ENCODE measurements around the gene SEBOX.

SEBOX gene

GRCh38 chr17:28346746-28347246 lies 18.2 kb downstream of the SEBOX start:
- H2AFZ ChIP-seq (ENCODE audit: low read length) = no peak overlapping the region
- no peaks in the 10 kb centered on the region for H3K9me3 ChIP-seq (ENCODE audit: insufficient read depth, low read depth, low read length)
- no peaks in the 10 kb centered on the region for H3K9me2 ChIP-seq (replicated peaks; ENCODE audit: low read depth, low read length)
- H3K36me3 ChIP-seq (ENCODE audit: insufficient read depth, low read length) = peaks cover 47% of the 10 kb centered on the region; the same call in 1 of the 2 replicates
- no peak overlapping the region for H3K4me2 ChIP-seq (ENCODE audit: low read depth, low read length, poor library complexity, severe bottlenecking)
- no peak overlapping the region for H3K4me3 ChIP-seq (ENCODE audit: low read length, poor library complexity, severe bottlenecking)
- no peak for TF ChIP-seq EZH2phosphoT487 (IDR thresholded peaks at IDR 0.05; ENCODE audit: borderline replicate concordance)
- TF ChIP-seq CTCF (conservative IDR thresholded peaks at IDR 0.05; ENCODE audit: low read length) = peak; percentile 32; the same call in 1 of the 2 replicates
- H3K79me2 ChIP-seq (ENCODE audit: insufficient read depth, low read length) = no peaks in the 10 kb centered on the region
- no peaks in the 10 kb centered on the region for H3K4me1 ChIP-seq (ENCODE audit: insufficient read depth, low read length, poor library complexity, severe bottlenecking)
- no peaks in the 10 kb centered on the region for H3K27me3 ChIP-seq (ENCODE audit: insufficient read depth, low read length, poor library complexity, severe bottlenecking)
- no peak overlapping the region for H3K9ac ChIP-seq (ENCODE audit: low read depth, low read length, poor library complexity, severe bottlenecking)
- H4K20me1 ChIP-seq (ENCODE audit: insufficient read depth, low read length, poor library complexity, severe bottlenecking) = no peaks in the 10 kb centered on the region
- no peaks in the 10 kb centered on the region for H3F3A ChIP-seq (ENCODE audit: low read depth)

DNA sequence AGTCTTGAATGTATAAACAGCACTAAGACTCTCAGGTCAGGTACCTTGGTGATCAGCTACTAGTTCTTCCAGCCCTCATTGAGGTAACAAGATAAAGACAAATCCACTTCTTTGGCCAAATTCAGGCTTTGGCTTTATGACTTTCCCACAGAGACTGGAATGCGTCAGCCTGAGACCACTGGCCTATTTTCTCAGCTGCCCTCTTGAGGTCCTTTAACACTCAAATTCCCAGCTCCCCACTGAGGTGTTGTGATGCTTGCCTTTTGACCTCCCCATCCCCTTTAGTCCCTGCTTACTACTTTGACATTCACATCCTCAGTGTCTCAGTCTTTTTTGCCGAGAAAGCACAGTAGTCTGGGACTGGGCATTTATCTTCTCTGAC lies 18.8 kb downstream of the SEBOX start:
- Histone ChIP-seq H3K36me3 (ENCODE audit: insufficient read depth, low read length) (peaks cover 43% of the 10 kb centered on the region; the same call in 1 of the 2 replicates), H3K27me3 (ENCODE audit: insufficient read depth, low read length, poor library complexity, severe bottlenecking) (no peaks in the 10 kb centered on the region), H3K4me1 (ENCODE audit: insufficient read depth, low read length, poor library complexity, severe bottlenecking) (no peaks in the 10 kb centered on the region), H3K4me3 (ENCODE audit: low read length, poor library complexity, severe bottlenecking) (no peak overlapping the region), H3K4me2 (ENCODE audit: low read depth, low read length, poor library complexity, severe bottlenecking) (no peak overlapping the region), H3K9me3 (ENCODE audit: insufficient read depth, low read depth, low read length) (no peaks in the 10 kb centered on the region), H4K20me1 (ENCODE audit: insufficient read depth, low read length, poor library complexity, severe bottlenecking) (no peaks in the 10 kb centered on the region), H3K9me2 (replicated peaks; ENCODE audit: low read depth, low read length) (no peaks in the 10 kb centered on the region), H3K9ac (ENCODE audit: low read depth, low read length, poor library complexity, severe bottlenecking) (no peak overlapping the region), H2AFZ (ENCODE audit: low read length) (no peak overlapping the region), H3F3A (ENCODE audit: low read depth) (no peaks in the 10 kb centered on the region), H3K79me2 (ENCODE audit: insufficient read depth, low read length) (no peaks in the 10 kb centered on the region)
- no peak for TF ChIP-seq CTCF (conservative IDR thresholded peaks at IDR 0.05; ENCODE audit: low read length)
- no peak for TF ChIP-seq EZH2phosphoT487 (IDR thresholded peaks at IDR 0.05; ENCODE audit: borderline replicate concordance)

- Histone ChIP-seq H4K20me1 (ENCODE audit: insufficient read depth, low read length, poor library complexity, severe bottlenecking) (no peaks in the 10 kb centered on the region), H3K9me3 (ENCODE audit: insufficient read depth, low read depth, low read length) (no peaks in the 10 kb centered on the region), H3F3A (ENCODE audit: low read depth) (no peaks in the 10 kb centered on the region), H3K36me3 (ENCODE audit: insufficient read depth, low read length) (peaks cover 39% of the 10 kb centered on the region; the same call in 1 of the 2 replicates), H3K4me2 (ENCODE audit: low read depth, low read length, poor library complexity, severe bottlenecking) (no peak overlapping the region), H2AFZ (ENCODE audit: low read length) (no peak overlapping the region), H3K79me2 (ENCODE audit: insufficient read depth, low read length) (no peaks in the 10 kb centered on the region), H3K4me1 (ENCODE audit: insufficient read depth, low read length, poor library complexity, severe bottlenecking) (no peaks in the 10 kb centered on the region), H3K4me3 (ENCODE audit: low read length, poor library complexity, severe bottlenecking) (no peak overlapping the region), H3K9ac (ENCODE audit: low read depth, low read length, poor library complexity, severe bottlenecking) (no peak overlapping the region), H3K9me2 (replicated peaks; ENCODE audit: low read depth, low read length) (no peaks in the 10 kb centered on the region), H3K27me3 (ENCODE audit: insufficient read depth, low read length, poor library complexity, severe bottlenecking) (no peaks in the 10 kb centered on the region)
- no peak for TF ChIP-seq EZH2phosphoT487 (IDR thresholded peaks at IDR 0.05; ENCODE audit: borderline replicate concordance)
- TF ChIP-seq CTCF (conservative IDR thresholded peaks at IDR 0.05; ENCODE audit: low read length) = no peak
These were observed 19.4 kb downstream of the SEBOX start for GRCh38 chr17:28345419-28346198.
